ENCODE measurements around the gene PIWIL4.

The PIWIL4 gene

GRCh38 chr11:94647926-94648325, 80.8 kb downstream of the PIWIL4 start:
- Histone ChIP-seq H3K27ac (no peak overlapping the region), H3K9ac (no peak overlapping the region), H3K36me3 (no peaks in the 10 kb centered on the region), H4K20me1 (no peaks in the 10 kb centered on the region), H3K9me3 (no peaks in the 10 kb centered on the region), H3K27me3 (no peaks in the 10 kb centered on the region), H3K4me2 (no peak overlapping the region), H3K4me1 (no peaks in the 10 kb centered on the region), H3K4me3 (no peak overlapping the region)
- TF ChIP-seq Cebpa-rat (IDR thresholded peaks at IDR 0.05), result no peak

GRCh38 chr11:94648789-94649188, 81.6 kb downstream of the PIWIL4 start:
- no peak overlapping the region for H3K27ac ChIP-seq
- TF ChIP-seq Cebpa-rat (IDR thresholded peaks at IDR 0.05), result no peak
- H3K4me3 ChIP-seq, result no peak overlapping the region

GRCh38 chr11:94649254-94649653, 82.1 kb downstream of the PIWIL4 start:
- Histone ChIP-seq H3K27me3 (no peaks in the 10 kb centered on the region), H3K4me1 (no peaks in the 10 kb centered on the region), H3K9me3 (no peaks in the 10 kb centered on the region), H3K36me3 (no peaks in the 10 kb centered on the region), H3K9ac (no peak overlapping the region), H3K4me2 (no peak overlapping the region), H4K20me1 (no peaks in the 10 kb centered on the region), H3K4me3 (no peak overlapping the region), H3K27ac (no peak overlapping the region)
- TF ChIP-seq Cebpa-rat (IDR thresholded peaks at IDR 0.05), result no peak

More at GRCh38 chr11:94648789-94649188, 81.6 kb downstream of the PIWIL4 start:
- no peak overlapping the region for H3K4me2 ChIP-seq
- no peaks in the 10 kb centered on the region for H3K27me3 ChIP-seq
- no peaks in the 10 kb centered on the region for H3K4me1 ChIP-seq
- no peaks in the 10 kb centered on the region for H3K36me3 ChIP-seq
- no peaks in the 10 kb centered on the region for H4K20me1 ChIP-seq
- H3K9me3 ChIP-seq, result no peaks in the 10 kb centered on the region
- H3K9ac ChIP-seq, result no peak overlapping the region

DNA sequence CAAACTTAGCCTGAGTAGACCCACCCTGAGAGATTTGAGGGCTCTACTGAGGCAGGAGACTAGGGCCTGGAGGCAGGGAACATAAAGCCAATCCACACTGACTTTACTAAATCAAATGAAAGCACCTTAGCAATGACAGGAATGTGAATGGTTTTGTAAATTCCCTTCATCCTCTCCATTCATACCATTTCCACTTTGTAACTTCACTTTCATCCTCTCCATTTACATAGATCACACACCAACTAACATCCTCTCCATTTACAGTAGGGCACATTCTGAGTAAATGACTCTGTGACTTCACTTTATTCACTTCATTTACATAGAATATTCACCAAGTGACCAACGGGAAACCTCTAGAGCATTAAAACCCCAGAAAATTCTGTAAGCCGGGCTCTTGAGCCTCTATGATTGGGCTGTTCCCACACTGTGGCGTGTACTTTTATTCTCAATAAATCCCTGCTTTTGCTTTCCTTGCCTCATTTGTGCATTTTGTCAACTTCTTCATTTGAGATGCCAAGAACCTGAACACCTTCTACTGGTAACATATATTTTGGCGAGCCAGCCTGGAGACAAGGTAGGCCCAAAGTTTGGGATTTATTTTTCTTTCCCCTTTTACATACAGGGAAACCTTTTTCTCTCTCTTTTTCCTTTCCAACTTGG, 82.9 kb downstream of the PIWIL4 start:
- Histone ChIP-seq H3K27me3 (no peaks in the 10 kb centered on the region), H4K20me1 (no peaks in the 10 kb centered on the region), H3K4me1 (no peaks in the 10 kb centered on the region), H3K9ac (no peak overlapping the region), H3K4me3 (no peak overlapping the region), H3K36me3 (no peaks in the 10 kb centered on the region), H3K4me2 (no peak overlapping the region), H3K27ac (no peak overlapping the region), H3K9me3 (no peaks in the 10 kb centered on the region)
- no peak for TF ChIP-seq Cebpa-rat (IDR thresholded peaks at IDR 0.05)

DNA sequence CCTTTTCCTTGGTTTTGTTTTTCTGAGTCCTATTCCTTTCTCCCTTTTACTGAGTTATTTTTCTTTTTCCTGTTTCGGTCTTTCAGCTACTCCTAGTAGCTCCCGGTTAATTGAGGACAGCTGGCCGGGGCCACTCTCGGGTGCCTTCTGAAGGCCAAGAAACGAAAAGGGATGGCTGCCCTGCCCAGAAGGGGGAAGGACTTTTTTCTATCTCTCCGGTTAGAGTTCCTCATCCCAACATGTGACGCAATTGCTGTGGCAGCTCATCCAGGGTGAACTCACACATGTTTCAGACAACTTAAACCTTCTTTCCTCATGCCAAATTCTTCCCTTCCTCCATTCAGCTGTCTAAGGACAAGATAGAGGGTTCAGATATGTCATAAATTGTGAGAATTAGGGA, 83.6 kb downstream of the PIWIL4 start:
- H3K4me3 ChIP-seq, result no peak overlapping the region
- H4K20me1 ChIP-seq, result no peaks in the 10 kb centered on the region
- H3K4me1 ChIP-seq, result no peaks in the 10 kb centered on the region
- H3K9ac ChIP-seq, result no peak overlapping the region
- no peaks in the 10 kb centered on the region for H3K27me3 ChIP-seq
- H3K4me2 ChIP-seq, result no peak overlapping the region
- no peaks in the 10 kb centered on the region for H3K36me3 ChIP-seq
- no peak for TF ChIP-seq Cebpa-rat (IDR thresholded peaks at IDR 0.05)
- no peaks in the 10 kb centered on the region for H3K9me3 ChIP-seq
- H3K27ac ChIP-seq, result no peak overlapping the region

DNA sequence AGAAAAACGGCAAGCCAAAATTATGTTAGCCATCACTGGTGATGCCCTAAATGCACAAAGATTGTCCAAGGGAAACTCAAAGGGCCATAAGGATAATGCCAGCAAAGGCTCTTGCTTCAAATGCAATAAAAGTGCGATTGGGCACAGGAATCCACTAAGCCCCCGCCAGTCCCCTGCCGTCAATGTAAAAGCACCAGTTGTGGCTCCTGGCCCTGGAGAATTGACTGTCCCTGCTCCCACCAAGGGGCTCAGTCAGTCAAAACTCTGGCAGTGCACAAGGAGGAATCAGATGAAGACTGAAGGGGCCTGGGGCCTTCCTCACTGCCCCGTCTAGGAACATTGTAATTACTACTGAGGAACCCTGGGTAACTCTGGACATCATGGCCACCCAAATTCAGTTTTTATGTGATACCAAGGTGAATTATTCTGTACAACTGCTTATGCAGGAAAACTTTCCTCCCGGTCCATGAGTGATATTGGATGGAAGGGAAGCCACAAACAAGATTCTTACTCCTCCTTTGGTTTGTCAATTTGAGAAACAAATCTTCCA, 85.6 kb downstream of the PIWIL4 start:
- Histone ChIP-seq H3K4me1 (no peaks in the 10 kb centered on the region), H3K9me3 (no peaks in the 10 kb centered on the region), H3K4me2 (no peak overlapping the region), H4K20me1 (no peaks in the 10 kb centered on the region), H3K27me3 (no peaks in the 10 kb centered on the region), H3K27ac (no peak overlapping the region), H3K9ac (no peak overlapping the region), H3K36me3 (no peaks in the 10 kb centered on the region), H3K4me3 (no peak overlapping the region)
- TF ChIP-seq Cebpa-rat (IDR thresholded peaks at IDR 0.05), result no peak

- Histone ChIP-seq H3K9me3 (no peaks in the 10 kb centered on the region), H3K4me1 (no peaks in the 10 kb centered on the region), H3K36me3 (no peaks in the 10 kb centered on the region), H3K27ac (no peak overlapping the region), H3K4me2 (no peak overlapping the region), H4K20me1 (no peaks in the 10 kb centered on the region), H3K27me3 (no peaks in the 10 kb centered on the region), H3K4me3 (no peak overlapping the region), H3K9ac (no peak overlapping the region)
- TF ChIP-seq Cebpa-rat (IDR thresholded peaks at IDR 0.05), result no peak
Observed at GRCh38 chr11:94653561-94653960, 86.4 kb downstream of the PIWIL4 start.

DNA sequence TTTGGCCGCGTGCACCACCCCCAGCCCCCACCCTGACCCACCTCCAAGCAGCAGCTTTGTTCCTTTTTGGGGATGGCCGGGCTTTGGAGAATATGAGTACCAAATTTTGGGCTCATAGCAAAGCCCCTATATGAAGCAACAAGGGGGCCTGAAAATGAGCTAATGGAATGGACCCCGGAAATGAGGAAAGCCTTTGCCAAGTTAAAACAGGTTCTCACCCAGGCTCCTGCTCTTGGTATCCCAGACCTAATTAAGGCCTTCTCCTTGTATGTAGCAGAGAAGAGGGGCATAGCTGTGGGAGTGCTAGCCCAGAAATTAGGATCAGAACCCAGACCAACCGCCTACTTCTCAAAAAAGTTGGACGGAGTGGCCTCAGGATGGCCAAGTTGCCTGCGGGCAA, 87.0 kb downstream of the PIWIL4 start:
- Histone ChIP-seq H3K27me3 (no peaks in the 10 kb centered on the region), H3K4me1 (no peaks in the 10 kb centered on the region), H3K4me3 (no peak overlapping the region), H3K36me3 (no peaks in the 10 kb centered on the region), H4K20me1 (no peaks in the 10 kb centered on the region), H3K9me3 (no peaks in the 10 kb centered on the region), H3K4me2 (no peak overlapping the region), H3K9ac (no peak overlapping the region), H3K27ac (no peak overlapping the region)
- TF ChIP-seq Cebpa-rat (IDR thresholded peaks at IDR 0.05), result no peak

DNA sequence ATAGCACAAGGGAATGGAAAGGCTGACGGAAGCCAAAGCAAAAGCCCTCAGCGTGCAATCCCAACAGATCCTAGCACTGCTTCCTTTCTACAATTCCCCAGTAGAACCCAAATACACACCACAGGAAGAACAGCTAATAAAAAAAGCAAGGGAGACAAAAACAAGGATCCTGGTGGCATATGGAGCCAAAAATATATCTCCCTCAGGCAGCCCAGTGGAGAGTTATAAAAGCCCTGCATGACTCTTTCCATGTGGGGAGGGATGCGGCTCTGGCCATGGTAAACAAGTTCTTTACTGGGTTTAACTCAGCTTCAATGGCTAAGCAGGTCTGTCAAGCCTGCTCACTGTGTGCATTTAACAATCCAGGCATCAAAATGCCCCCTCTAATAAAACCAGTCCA, 88.1 kb downstream of the PIWIL4 start:
- Histone ChIP-seq H3K4me2 (no peak overlapping the region), H3K9me3 (no peaks in the 10 kb centered on the region), H3K9ac (no peak overlapping the region), H3K27me3 (no peaks in the 10 kb centered on the region), H3K27ac (no peak overlapping the region), H3K4me3 (no peak overlapping the region), H3K36me3 (no peaks in the 10 kb centered on the region), H4K20me1 (no peaks in the 10 kb centered on the region), H3K4me1 (no peaks in the 10 kb centered on the region)
- no peak for TF ChIP-seq Cebpa-rat (IDR thresholded peaks at IDR 0.05)

GRCh38 chr11:94655956-94656355, 88.8 kb downstream of the PIWIL4 start:
- no peaks in the 10 kb centered on the region for H3K36me3 ChIP-seq
- TF ChIP-seq Cebpa-rat (IDR thresholded peaks at IDR 0.05), result no peak
- no peaks in the 10 kb centered on the region for H3K27me3 ChIP-seq
- no peaks in the 10 kb centered on the region for H4K20me1 ChIP-seq
- H3K9ac ChIP-seq, result no peak overlapping the region
- H3K9me3 ChIP-seq, result no peaks in the 10 kb centered on the region
- H3K4me1 ChIP-seq, result no peaks in the 10 kb centered on the region
- no peak overlapping the region for H3K4me2 ChIP-seq
- H3K27ac ChIP-seq, result no peak overlapping the region
- no peak overlapping the region for H3K4me3 ChIP-seq

DNA sequence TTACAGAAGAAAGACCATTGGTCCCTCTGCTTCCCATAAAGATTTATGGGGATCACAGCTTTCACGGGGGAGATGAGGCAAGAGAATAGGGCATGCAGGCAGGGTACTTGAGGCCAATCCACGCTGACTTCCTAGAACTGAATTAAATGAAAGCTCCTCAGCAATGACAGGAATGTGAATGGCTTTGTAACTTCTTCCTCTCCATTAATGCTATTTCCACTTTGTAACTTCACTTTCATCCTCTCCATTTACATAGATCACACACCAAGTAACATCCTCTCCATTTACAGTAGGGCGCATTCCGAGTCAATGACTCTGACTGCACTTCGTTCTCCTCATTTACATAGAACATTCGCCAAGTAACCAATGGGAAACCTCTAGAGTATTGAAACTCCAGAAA, 89.8 kb downstream of the PIWIL4 start:
- Histone ChIP-seq H3K9ac (no peak overlapping the region), H3K4me1 (no peaks in the 10 kb centered on the region), H3K36me3 (no peaks in the 10 kb centered on the region), H4K20me1 (no peaks in the 10 kb centered on the region), H3K27me3 (no peaks in the 10 kb centered on the region), H3K4me2 (no peak overlapping the region), H3K4me3 (no peak overlapping the region), H3K9me3 (no peaks in the 10 kb centered on the region), H3K27ac (no peak overlapping the region)
- TF ChIP-seq Cebpa-rat (IDR thresholded peaks at IDR 0.05), result no peak
